Neural cell (in vitro differentiated cells): ENCODE results near the gene TMEM132C.

Source experiments
- EZH2 ChIP-seq: fragments of 200-600, 300-800 bp; shearing (Covaris generic), sonication (generic); IDR thresholded peaks from 2 replicates; pipeline ENCODE4 v1.6.1; 2014; ENCODE audit warnings: antibody characterized with exemption, low read length, borderline replicate concordance, mild to moderate bottlenecking; ENCODE audit not compliant: insufficient read depth, poor library complexity, severe bottlenecking
- POLR2AphosphoS5 ChIP-seq: IDR thresholded peaks from 2 replicates; pipeline ENCODE4 v1.6.1; 2012

- TF ChIP-seq POLR2AphosphoS5 (no peak), EZH2 (no peak)
These were observed 94.5 kb downstream of the TMEM132C start for GRCh38 chr12:128361400-128361995.
